HG02973 (cell line): ENCODE measurements around the gene TBC1D5.
A peak's percentile ranks its signal among the peaks of the same experiment; 100 is the strongest.
"Not testable (repeated sequence)": the region's sequence is repeated elsewhere in the genome, so short reads cannot be mapped to it uniquely, and the experiment has no call there.

Experiments
- ATAC-seq: cut with Tn5 transposase; IDR thresholded peaks from one replicate; pipeline ENCODE4 v1.9.1; 2021; ENCODE audit warnings: moderate library complexity; ENCODE audit not compliant: unreplicated experiment

TBC1D5 gene

DNA sequence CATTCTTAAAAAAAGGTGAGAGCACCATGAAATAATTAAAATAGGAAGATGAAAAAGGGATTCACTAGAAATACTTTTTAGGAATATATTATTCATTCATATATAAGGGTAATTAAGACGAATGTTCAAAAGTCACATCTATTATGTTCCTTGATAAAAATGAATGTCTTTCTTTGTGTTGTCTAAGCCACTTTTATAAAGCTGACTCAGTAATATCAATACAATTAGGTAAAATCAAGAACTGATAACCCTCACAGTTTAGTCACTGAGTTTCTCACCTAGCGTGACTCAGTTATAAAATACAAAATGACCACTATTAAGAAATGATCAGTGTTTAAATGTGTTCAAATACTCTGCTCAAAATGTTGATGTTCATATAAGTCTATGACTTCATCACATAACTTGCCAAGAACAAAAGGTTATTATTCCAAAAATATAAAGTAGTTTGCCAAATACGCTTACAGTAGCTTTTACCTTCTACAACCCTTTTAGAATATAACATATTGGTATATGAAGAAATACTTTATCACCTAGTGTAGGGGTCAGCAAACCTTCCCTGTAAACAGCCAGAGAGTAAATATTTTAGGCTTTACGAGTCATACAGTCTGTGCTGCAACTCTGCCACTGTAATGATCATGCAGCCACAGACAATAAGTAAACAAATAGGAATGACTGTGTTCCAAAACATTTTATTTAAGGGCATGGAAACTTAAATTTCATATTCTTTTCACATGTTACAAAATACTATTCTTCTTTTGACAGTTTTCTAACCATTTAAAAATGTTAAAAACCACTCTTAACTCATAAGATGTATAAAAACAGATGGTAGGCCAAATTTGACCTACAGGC lies 369.8 kb downstream of the TBC1D5 start:
- ATAC-seq, result no peak

DNA sequence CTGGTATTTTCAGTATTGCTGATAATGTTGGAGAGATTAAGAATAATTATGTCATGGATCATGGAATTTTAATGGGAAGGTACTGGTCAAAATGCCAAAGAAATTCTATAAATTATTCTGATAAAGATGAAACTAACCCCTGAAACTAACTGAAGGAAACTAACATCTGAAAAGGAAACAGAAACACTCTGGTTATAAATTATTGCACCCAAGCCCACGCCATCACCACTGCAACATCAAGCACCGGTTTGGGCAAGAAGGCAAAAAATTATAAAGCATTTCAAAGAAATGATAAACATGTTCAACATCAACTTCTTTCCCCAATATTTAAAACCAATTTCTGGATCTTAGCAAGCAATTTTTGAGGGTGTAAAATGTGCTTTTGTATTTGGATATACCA lies 372.5 kb downstream of the TBC1D5 start:
- ATAC-seq, result no peak

DNA sequence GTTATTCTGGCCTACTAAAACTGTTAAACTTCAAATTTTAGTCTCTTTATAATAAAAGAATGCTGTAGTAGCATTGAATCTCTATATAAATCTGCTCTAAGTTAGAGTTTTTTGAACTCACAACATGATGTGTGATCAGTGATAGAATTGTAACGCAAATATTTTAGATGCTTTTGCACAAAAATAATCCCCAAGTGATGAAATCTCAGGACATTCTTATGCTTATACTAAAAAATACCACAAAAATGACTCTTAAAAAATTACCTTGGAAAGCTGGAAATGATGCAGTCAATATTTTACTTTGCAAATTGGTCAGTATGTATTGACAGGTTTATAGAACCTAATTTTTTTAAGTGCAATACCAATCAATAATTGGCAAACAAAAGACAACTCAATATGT lies 375.3 kb downstream of the TBC1D5 start:
- no peak for ATAC-seq

DNA sequence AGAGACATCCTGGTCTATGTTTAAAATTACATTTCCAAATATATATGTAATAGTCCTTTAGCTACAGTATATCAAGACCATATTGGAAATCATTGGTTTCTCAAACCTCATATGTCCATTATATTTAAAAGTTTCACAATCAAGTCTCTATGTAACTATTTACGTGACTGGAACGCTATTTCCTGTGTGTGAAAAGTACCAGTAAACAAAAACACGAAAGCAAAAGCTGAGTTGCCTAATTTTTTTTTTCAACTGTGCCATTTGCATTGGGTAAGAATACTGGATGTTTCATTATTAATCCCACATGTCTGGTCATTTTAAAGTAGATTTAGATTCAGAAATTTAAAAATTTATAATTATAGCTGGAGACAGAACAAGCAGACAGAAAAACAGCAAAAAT lies 381.4 kb downstream of the TBC1D5 start:
- no peak for ATAC-seq

DNA sequence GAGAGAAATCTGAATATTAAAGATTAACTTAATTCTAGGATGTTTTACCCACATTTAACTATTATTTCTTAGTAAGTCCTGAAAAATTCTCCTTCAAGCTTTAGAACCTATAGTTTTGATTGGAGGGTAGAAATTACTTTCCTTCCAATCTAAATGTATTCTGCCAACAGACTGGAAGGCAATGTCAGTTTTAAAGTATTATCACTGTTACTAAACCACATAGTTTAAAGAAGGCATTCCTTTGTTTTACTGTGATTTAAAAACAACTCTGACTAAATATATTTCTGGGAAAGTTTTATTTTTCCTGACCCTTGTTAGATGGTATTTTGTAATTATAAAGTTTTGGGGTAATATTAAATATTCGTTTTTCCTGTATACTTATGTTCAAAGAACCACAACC lies 382.5 kb downstream of the TBC1D5 start:
- ATAC-seq, result no peak

DNA sequence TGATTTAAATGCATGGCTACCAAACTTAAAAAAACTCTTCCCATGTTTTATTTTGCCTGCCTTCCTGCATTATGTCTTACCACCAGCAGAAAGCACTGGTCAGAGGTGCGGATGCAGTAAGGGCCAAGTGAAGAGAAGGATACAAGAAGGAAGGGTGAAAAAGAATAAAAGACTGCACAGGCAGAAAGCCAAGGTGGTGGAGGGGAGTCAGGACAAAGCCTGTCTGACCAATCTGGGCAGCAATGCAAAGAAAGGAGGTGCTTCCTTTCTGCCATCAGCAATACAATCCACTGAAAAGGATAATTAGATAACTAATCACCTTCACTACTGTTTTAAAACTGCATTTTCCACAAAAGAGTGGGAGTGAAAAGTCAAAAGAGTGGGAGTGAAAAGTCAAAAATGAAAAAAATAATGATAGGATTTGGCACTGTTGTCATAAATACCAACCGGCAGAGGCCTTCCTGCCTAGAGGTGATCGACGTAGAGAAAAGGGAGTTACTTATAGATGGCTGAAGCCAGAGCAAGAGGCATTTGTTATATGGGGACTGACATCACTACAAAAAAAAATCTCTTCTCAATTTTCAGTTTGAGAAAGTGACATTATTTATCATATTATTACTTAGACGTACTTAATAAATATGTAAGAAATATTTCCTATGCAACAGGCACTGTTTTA lies 385.3 kb downstream of the TBC1D5 start:
- no peak for ATAC-seq

DNA sequence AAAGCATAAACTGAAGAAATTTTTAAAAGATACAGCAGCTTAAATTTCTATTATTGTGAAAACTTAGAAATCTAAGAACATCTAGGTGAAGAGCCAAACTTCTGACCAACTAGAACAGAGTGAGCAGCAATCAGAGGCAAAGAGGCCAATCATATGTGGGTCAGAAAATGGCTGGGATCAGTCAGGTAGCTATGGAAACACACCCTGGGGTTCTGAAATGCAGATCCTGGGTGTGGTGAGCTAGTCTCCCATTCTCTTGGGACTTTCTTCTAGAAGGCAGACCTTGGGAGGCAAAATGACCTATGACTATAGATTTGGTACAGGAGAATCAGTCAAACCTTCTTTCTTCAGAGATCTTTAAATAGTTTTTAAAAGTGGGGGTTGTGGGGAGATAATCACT lies 385.8 kb downstream of the TBC1D5 start:
- no peak for ATAC-seq

DNA sequence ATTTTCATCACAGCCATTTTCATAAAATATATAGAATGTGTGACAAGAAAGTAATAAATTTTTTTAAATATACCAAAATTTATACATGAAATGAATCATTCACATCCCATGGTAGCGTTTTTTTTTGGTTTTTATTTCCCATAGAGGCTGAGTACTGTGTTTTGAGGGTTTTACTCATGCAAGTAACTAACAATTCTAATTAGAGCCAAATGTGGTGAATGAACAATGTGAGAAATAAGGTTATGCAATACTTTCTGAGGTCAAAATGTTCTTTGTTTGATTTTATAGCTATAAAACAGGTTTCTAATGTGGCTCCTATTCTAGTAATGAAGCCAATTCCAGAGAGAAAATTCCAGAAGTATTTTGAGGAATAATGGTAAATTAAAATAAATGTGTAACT lies 386.8 kb downstream of the TBC1D5 start:
- no peak for ATAC-seq

DNA sequence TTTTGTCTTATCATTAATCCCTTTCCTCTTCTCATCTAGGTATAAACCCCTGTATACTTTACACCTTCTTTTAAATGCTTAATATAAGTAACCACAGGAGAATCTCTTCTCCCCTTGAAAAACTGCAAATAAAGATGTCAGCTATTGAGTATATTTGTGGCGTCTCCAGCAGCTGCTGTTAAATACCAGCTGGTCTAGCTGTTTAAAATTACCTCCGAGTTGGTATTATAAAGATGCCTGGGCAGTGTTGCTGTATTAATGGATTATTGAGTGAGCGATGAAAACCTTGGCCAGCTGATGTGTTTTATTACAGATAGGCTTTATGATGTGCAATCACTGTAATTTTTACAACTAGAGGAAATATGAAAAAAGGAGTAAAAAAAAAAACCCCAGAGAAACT lies 388.1 kb downstream of the TBC1D5 start:
- ATAC-seq, result no peak

DNA sequence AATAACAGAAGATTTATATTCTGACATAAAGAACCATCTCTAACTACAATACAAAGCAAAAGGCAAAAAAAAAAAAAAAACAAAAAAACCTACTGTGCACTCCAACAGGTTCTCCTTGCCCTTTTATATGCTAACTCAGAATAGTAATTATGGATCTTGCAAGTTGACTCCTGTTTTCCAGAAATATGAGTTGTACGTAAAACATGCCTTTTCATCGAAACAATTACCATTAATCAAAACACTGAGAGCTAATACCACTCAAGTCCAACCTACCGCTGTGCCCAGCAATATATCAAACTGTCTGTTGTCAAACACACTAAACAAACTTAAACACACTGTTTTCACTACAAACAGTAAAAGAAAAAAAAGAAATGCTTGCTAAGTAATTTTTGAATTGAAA lies 389.8 kb downstream of the TBC1D5 start:
- ATAC-seq, result no peak

DNA sequence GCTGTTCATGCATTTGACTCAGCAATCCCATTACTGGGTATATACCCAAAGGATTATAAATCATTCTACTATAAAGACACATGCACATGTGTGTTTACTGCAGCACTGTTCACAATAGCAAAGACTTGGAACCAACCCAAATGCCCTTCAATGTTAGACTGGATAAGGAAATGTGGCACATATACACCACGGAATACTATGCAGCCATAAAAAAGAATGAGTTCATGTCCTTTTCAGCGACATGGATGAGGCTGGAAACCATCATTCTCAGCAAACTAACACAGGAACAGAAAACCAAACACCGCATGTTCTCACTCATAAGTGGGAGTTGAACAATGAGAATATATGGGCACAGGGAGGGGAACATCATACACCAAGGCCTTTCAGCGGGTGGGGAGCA lies 391.2 kb downstream of the TBC1D5 start:
- ATAC-seq, result not testable (repeated sequence)

DNA sequence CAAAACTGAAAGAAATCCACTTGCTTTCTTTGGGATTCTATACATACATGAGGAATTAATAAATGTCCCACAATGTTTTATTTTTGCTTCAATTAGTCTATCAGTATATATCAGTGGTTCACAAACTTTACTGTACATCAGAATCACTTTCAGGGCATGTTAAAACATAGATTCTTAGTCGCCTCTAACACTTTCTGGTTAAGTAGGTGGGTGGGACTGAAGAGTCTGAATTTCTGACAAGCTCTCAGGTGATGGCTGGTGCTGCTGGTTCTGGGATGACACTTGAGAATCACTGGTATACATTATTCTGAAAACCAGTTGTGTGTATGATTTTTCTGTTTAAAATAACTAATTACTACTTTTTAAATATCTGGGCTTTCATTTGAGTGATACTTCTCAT lies 393.3 kb downstream of the TBC1D5 start:
- no peak for ATAC-seq

DNA sequence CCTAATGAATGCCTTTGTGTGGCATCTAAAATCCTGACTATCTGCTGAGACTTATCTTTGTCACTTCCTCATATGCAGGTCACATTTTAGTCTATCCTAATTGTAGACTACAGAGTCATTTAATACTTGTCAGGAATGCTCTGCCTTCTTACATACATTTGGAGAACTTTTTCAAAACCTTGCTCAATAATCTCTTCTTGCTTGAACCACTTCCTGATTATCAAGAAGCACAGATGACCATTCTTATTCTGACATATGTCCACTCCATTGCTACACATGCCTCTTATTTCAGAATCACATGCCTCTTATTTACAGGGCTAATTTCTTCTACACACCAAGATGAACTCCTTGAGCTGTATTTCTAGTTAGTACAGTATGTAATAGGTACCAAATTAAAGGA lies 400.3 kb downstream of the TBC1D5 start:
- ATAC-seq, result no peak

DNA sequence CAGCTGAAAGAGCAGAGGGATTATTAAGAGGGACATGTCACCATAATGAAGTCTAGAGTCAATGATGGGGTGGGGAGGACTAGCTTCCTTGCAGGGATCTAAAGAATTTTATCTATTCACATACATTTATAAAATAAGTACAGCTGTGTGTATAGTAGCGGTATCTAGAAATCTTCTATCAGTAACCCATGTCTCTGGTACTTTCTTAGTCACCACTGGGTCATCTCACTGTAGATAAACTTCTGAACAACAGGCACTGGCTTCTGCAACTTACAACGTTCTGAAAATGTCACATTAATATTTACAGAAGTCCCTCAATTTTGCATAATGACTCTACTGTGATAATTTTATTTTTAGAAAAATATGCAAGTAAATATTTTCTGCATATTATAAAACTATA lies 401.7 kb downstream of the TBC1D5 start:
- ATAC-seq, result no peak

DNA sequence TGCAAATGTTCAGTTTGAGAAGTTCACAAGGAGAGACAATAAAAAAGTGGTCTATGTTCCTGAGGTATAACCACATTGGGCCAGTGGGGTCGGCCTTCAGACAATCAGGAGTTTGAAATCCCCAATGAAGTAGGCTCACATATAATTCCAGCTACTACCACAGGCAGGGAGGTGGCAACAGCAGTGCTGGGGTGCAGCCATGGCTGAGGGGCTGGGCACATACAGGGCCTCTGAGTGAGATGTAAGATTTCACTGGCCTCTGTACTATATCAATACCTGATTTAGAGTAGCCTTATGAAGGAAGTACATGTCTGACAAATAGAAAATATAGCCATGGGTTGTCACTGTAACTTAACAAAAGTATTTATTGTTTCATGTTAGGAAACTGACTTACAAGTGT lies 402.2 kb downstream of the TBC1D5 start:
- no peak for ATAC-seq

DNA sequence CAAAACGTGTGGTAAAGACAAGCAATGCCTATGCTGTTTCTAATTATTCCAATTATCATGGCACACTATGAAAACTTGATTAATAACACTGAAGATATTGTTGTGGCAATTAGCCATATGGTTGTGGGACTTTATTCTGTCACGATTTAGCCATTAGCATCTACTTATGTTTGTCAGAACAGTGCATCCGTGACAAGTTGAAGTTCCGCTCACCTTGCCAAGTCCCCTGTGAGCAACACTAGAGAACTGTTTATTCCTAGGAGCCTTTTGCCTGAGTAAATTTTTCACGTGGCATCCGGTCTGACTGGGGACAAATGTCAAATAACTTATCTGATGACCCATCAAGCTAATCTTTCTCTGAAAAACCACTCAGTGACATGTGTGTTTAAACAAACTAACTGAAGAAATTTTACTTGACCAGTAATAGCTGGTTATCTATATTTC lies 403.3 kb downstream of the TBC1D5 start:
- no peak for ATAC-seq

DNA sequence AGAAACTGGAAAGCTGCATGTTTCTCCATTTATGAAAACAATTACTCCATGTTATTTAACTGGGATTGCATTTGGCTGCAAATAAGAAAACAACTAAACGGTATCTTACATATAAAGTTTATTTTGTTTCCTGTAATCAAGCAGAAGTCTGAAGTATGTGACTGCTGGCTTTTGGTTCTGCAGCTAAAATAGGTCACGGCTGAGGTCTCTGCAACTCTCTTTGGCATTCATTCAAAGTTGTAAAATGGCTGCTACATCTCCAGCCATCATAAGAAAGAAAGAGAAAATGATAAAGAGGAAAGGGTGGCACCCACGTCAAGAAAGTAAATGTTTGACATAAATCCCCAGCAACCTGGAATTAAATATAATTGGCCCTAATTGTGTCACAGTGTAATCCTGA lies 406.1 kb downstream of the TBC1D5 start:
- no peak for ATAC-seq

DNA sequence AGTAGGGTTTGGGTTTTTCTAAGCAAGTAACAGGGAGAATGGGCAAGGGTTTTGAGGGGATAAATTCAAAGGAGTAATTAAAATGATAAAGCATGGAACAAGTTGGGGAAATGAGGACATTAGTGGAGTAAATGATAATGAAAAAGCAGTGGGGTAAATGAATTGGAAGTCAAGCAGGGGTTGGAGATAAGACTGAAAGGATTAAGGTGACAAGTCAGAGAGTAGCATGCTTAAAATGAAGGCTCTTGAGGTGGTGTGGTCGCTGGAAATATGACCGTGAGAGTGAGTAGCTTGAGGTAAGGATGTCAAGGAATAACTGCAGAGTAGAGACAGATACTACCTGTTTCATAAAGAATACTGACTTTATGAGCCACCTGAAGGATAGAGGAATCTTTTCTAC lies 408.5 kb downstream of the TBC1D5 start:
- no peak for ATAC-seq

DNA sequence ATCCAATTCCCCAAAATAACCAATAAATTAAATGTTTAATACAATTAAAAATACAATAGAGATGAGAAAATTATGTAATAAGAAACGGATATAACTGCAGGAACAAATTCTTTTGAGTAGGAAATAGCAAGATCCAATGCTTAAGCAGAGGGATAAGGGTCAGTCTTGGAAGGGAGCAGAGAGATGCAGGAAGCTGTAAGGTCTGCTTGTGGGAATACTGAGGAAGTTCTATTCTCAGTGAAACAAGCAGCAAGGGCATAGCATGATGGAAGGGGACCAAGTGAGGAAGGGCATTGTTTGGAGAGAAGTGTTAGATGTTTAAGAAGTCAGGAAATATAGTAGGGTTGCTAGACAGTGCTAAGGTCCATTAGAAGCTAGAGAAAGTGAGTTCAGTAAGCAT lies 409.0 kb downstream of the TBC1D5 start:
- no peak for ATAC-seq

DNA sequence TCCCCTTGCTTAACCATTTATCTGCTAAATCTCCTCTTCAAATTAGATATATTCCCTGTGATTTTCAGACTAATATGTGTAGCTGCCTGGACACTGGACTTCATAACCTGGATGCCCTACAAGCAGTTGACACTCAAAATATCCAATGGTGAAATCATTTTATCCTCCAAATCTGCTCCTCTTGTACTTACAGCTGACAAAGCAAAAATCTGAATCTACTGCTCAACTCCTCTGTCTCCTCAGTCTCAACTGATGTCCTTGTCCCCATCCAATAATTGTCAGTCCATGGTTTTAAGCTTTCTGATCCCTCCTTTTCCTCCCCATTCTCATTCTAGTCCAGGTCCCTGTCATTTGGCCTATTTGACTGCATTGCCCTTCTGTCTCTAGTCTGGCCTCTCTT lies 411.8 kb downstream of the TBC1D5 start:
- ATAC-seq, result no peak

DNA sequence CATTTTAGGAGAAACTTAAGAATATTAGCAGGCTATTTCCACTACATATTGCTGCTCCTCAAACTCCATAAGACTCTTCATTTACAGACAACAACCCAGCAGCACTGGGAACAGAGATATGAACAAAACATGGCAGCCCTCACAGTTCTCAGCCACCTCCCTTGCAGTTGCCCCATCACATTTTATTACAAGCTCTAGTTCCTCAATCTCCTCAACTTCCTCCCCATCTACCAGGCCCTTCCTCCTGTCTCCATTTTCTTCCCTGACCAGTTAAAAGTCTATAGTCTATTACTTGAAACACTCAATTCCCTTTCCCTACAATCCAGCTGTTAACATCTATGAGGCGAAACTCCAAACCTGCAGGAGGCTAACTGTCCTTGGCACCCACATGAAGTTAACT lies 412.5 kb downstream of the TBC1D5 start:
- ATAC-seq, result no peak

DNA sequence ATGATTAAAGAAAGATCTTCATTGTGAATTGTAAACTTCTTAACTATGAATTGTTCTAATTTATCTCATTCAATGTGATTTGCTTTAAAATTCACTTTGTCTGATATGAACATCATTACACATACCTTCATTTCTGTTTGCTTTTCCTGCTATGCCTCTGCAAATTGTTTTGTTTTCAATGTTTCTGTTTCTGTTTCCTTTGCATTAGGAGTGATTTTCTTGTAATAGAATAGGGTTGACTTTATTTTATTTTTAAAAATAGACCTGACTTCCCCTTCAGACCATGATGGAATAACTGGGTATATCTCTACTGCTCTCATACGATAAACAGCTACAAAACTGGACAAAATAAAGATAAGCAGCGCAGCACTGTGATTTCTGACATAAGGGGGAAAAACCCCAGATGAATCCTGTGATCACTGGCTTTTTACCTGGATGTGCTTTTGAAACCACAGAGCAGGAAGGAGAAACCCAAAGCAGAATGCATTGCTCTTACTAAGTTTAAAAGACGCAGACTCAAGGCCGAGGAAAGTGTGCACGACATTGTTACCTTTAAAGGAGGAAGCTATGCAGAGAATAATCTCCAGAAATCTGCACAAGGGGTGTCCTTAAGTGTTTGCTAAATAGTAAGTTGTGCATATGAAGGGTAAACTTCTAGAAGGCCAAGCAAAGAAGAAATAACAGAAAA lies 420.2 kb downstream of the TBC1D5 start:
- ATAC-seq, result peak; percentile 58
